Stimulated activated effector memory CD8-positive, alpha-beta T cell treated with anti-CD3 and anti-CD28 coated beads, Interleukin-12 subunit alpha, Interleukin-12 subunit beta, amount 100 ng/mL, for 72 hours (primary cell): ENCODE measurements around the gene NRXN2.

Experiments used
- ATAC-seq: fragments of 150-1000 bp; cut with Tn5 transposase; 2 replicates; pipeline ENCODE4 v1.10.0; 2021
- DNase-seq, 2 donors: peaks; one replicate each; pipeline ENCODE4 v3.0.0; 2021 to 2022; ENCODE audit warnings: low spot score in 2 of 2
- H3K27ac Mint-ChIP-seq: one replicate; pipeline ENCODE4 v1.8.0; 2022; ENCODE audit warnings: mild to moderate bottlenecking, mixed read lengths
- H3K36me3 Mint-ChIP-seq: one replicate; pipeline ENCODE4 v1.8.0; 2022; ENCODE audit warnings: mild to moderate bottlenecking, mixed read lengths
- H3K4me1 Mint-ChIP-seq: one replicate; pipeline ENCODE4 v1.8.0; 2022; ENCODE audit warnings: mixed read lengths
- H3K4me3 Mint-ChIP-seq: one replicate; pipeline ENCODE4 v1.8.0; 2022; ENCODE audit warnings: mild to moderate bottlenecking, mixed read lengths
- H3K9me3 Mint-ChIP-seq: one replicate; pipeline ENCODE4 v1.8.0; 2022; ENCODE audit warnings: mixed read lengths

The NRXN2 gene

DNA sequence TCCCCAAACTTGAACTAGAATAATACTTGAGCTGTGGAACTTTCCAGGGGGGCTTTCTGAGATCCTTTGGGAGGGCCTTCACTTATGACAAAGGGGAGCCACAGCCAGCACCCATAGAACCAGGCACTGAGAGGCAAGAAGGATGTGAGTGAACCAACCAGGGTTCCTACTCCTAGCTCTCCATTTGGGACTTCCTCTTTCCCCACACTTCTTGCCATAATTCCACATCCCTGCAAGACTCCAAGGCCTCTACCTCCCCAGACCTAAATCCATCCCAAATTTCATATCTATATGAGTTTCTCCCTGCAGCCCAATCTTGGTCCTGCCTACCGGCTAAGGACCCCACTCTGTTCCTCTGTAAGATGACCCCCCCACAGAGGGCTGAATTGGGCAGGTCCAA, 31.5 kb downstream of the NRXN2 start:
- H3K4me3 Mint-ChIP-seq = no peak overlapping the region
- H3K27ac Mint-ChIP-seq = peak overlapping the region; percentile 15
- no peaks in the 10 kb centered on the region for H3K9me3 Mint-ChIP-seq
- H3K4me1 Mint-ChIP-seq = peaks cover 42% of the 10 kb centered on the region
- ATAC-seq (no peak), DNase-seq (no peak)
- no peaks in the 10 kb centered on the region for H3K36me3 Mint-ChIP-seq

DNA sequence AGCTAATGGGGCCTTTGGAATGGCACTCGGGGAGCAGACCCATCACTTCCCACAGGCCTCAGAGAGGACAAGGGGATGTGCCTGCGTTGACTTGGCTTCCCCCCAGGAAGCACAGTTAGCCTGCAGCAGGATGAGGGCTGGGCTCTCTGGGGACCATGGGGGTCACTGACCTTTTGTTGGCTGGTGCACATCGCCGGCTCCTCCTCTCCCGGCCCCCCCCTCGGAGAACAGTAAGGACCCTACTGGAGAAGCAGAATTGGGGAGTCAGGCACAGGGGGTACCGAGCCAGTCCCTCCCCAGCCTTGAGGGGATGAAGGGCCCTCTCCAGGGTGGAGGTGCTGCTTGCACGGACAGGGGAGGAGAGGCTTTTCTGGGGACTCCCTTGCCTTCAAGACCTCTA, 32.8 kb downstream of the NRXN2 start:
- ATAC-seq (no peak), DNase-seq (no peak)
- peaks cover 42% of the 10 kb centered on the region for H3K4me1 Mint-ChIP-seq
- no peaks in the 10 kb centered on the region for H3K9me3 Mint-ChIP-seq
- no peaks in the 10 kb centered on the region for H3K36me3 Mint-ChIP-seq
- H3K27ac Mint-ChIP-seq = peak overlapping the region; percentile 15
- H3K4me3 Mint-ChIP-seq = no peak overlapping the region

DNA sequence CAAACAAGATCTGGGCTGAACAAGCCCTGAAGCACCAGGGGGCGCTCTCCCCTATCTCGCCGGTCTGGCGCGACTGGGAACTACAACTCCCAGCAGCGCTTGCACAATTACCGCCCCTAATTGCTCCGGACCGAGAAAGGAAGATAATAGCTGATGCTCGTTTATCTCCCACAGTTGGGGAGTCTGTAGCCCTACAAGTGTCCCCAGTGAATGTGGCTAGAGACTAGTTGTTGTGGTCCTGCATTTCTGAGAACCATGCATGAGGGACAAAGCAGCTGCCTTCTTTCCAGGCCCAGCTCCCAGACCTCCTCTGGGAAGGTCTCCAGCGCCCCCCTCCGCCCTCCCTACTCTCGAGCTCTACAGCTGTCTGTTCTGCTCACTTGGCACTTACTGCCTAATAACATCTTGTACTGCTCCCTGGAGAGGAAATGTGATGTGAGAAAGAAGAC, 34.4 kb downstream of the NRXN2 start:
- no peaks in the 10 kb centered on the region for H3K36me3 Mint-ChIP-seq
- peak; percentile 93 for ATAC-seq
- no peak overlapping the region for H3K27ac Mint-ChIP-seq

DNA sequence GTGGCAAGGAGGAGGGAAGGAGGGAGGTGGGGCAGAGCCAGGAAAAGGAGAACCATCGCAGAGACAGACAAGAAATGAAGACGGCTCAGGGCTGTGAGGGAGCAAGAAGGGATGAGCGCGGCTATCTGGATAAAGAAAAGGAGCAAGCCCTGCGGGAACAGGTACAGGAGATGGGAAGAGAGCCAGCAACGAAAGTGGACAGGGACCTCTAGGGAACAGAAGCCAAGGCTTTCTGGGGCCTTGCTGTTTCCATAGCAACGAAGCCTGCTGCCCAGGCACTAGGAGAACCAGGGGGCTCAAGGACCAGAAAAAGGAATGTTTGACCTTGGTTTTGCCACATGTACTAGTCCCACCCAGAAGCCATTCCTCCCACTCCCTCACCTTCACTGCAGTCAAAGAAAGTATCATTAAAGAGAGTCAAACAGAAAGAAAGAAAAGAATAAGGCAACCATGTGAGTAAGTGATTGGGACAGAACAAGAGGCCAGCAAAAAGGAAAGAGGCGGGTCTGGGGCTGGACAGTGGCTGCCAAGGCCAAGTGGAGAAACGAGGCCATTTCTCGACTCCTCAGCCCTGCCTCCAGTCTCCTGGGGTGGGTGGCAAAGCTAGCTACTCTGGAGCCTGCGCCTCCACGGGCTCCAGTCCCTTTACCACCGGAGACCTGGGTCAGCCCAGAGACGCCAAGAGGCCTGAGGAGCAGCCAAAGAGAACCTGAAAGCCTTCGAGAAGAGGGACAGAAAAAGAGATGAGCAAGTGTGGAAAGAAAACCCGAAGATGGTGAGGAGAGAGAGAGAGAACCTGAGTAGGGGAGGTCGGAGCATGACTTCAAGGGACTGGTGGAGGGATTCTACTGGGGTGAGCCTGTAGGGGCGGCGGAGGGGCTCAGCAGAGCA, 35.1 kb downstream of the NRXN2 start:
- DNase-seq = no peak
- peak overlapping the region; percentile 48 for H3K27ac Mint-ChIP-seq
- H3K9me3 Mint-ChIP-seq = no peaks in the 10 kb centered on the region
- ATAC-seq = no peak
- H3K36me3 Mint-ChIP-seq = no peaks in the 10 kb centered on the region
- peak overlapping the region; percentile 39 for H3K4me3 Mint-ChIP-seq
- peaks cover 31% of the 10 kb centered on the region for H3K4me1 Mint-ChIP-seq

More for the DNA sequence above, 34.4 kb downstream of the NRXN2 start:
- no peaks in the 10 kb centered on the region for H3K9me3 Mint-ChIP-seq
- peak overlapping the region; percentile 39 for H3K4me3 Mint-ChIP-seq
- H3K4me1 Mint-ChIP-seq = peaks cover 37% of the 10 kb centered on the region
- DNase-seq = peak; percentile 91 to 95

DNA sequence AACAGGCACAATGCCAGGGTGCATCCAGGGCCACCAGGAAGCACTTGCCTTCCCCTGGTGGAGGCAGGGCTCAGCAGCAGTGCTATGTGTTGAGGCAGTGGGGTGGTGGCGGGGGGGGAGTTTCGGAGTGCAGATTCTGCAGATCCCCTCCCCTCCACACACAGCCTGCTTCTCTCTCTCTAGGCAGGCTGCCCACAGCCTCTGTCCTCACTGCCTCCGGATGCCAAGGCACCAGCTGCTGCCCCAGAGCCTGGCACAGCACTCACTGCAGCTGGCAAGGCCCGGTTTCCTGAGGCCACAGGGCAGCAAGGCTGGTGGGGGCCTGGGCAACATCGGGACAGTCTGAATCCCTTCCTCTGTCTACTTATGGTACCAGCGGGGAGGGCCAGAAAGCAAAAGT, 35.8 kb downstream of the NRXN2 start:
- Mint-ChIP-seq H3K9me3 (no peaks in the 10 kb centered on the region), H3K4me3 (no peak overlapping the region), H3K36me3 (no peaks in the 10 kb centered on the region), H3K4me1 (peaks cover 24% of the 10 kb centered on the region), H3K27ac (peak overlapping the region; percentile 48)
- ATAC-seq = no peak
- DNase-seq = no peak

DNA sequence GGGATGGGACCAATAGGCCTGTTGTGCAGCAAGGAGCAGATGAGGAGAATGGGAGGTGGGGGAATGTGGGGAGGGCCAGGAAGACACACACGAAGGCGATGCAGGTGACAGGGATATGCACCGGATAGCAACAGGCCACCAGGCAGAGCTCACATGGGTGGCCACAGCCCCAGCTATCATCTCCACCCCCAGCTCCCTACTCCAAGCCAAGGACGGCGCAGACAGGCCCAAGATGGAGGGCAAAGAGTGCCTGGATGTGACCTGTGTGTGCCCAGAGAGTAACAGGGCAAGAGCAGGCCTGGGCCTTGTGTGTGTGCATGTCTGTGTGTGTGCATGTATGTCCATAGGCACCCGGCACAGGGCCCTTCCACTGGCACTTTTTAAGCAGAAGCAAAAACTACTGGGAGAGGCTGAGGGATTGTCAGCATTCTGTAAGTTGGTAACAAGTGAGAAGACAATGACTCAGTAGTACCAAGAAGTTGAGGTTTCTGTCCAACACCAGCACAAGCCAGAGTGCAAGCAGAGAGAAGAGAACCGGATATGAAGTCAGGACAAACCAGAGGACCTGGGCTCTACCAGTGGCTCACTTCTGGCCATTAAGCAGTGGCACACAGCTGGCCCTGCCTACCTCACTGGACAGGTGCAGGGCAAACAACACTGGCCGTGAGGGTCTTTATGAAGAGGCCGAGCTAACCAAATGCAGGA, 36.4 kb downstream of the NRXN2 start:
- ATAC-seq (peak; percentile 69), DNase-seq (no peak)
- Mint-ChIP-seq H3K4me3 (no peak overlapping the region), H3K36me3 (no peaks in the 10 kb centered on the region), H3K4me1 (peaks cover 23% of the 10 kb centered on the region), H3K27ac (peak overlapping the region; percentile 48), H3K9me3 (no peaks in the 10 kb centered on the region)

DNA sequence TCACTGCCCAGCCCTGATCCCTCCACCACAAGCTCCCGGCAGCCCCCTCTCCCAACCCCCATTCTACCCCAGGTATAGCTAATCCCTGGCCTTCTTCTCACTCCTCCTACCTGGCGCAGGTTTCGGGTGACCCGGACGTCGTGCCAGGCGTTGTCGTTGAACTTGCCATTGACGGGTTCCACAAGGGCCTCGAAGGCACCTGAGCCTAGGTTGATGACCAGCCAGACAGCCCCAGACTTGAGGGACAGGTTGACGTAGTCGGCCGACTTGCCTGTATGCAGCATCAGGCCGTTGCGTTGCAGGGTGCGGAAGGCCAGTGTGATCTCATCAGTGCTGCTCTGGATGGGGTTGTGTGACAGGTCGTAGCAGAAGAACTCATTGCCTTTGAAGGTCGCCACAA, 37.5 kb downstream of the NRXN2 start:
- no peak for DNase-seq
- H3K27ac Mint-ChIP-seq = no peak overlapping the region
- H3K9me3 Mint-ChIP-seq = no peaks in the 10 kb centered on the region
- ATAC-seq = no peak
- no peaks in the 10 kb centered on the region for H3K36me3 Mint-ChIP-seq
- H3K4me1 Mint-ChIP-seq = peaks cover 23% of the 10 kb centered on the region
- no peak overlapping the region for H3K4me3 Mint-ChIP-seq

DNA sequence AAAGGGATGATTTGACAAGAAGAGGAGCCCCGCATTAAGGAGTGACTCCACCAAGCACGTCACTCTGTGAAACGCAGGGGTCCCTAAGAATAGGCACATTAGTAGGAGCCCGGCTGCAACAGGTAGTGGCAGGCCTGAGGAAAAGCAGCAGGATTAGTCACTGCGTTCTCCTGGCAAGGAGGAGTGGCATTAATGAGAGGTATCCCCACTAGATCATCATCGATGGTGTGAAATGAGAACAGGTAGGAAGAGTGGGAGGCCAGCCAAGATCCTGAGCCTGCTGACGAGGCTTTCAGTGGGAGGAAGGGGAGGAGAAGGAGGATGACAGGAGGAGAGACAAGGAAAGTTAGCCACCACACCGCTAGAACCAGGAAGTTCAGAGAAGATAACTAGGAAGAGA, 38.6 kb downstream of the NRXN2 start:
- Mint-ChIP-seq H3K9me3 (no peaks in the 10 kb centered on the region), H3K4me3 (no peak overlapping the region), H3K36me3 (no peaks in the 10 kb centered on the region), H3K27ac (peak overlapping the region; percentile 3), H3K4me1 (peaks cover 23% of the 10 kb centered on the region)
- DNase-seq (no peak), ATAC-seq (no peak)

DNA sequence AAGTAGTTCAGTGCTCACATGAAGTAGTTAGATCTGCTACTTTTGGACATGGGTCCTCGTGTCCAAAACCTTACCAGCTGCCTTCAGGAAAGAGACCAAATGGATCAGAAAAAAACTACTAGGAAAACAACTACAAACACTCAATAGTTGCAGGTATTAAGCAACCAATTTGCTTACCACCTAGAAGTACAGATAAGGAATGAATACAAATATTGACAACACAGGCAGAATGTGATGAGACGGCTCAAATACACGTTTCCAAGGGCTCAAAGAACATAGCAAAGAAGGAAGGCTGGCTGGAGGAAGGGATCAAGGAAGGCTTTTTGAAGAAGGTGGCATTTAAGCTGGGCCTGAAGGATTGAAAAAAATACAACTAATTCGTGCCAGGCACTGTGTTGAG, 41.8 kb downstream of the NRXN2 start:
- no peaks in the 10 kb centered on the region for H3K36me3 Mint-ChIP-seq
- ATAC-seq = no peak
- H3K4me3 Mint-ChIP-seq = no peak overlapping the region

DNA sequence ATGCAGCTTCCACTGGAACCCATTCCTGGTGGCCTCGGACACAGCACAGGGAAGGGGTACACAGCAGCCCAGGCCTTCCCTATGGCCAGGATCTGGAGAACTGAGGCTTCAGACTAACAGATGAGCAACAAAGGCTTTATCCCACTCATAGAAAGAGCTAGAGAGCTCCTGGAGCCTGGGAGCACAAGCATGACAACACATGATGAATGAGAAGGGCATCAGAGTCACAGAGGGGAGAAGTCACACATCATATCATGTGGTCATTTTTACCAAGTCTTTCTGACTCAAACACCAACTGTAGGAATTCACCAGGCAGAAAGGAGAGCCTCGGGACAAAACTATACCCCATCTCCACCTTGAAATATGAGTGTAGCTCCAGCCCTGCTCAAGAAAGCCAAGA, 43.2 kb downstream of the NRXN2 start:
- DNase-seq (no peak), ATAC-seq (no peak)
- Mint-ChIP-seq H3K36me3 (no peaks in the 10 kb centered on the region), H3K27ac (no peak overlapping the region), H3K9me3 (no peaks in the 10 kb centered on the region), H3K4me3 (no peak overlapping the region), H3K4me1 (peaks cover 6% of the 10 kb centered on the region)

More for the DNA sequence above, 41.8 kb downstream of the NRXN2 start:
- no peaks in the 10 kb centered on the region for H3K9me3 Mint-ChIP-seq
- H3K4me1 Mint-ChIP-seq = no peaks in the 10 kb centered on the region
- no peak for DNase-seq
- no peak overlapping the region for H3K27ac Mint-ChIP-seq

DNA sequence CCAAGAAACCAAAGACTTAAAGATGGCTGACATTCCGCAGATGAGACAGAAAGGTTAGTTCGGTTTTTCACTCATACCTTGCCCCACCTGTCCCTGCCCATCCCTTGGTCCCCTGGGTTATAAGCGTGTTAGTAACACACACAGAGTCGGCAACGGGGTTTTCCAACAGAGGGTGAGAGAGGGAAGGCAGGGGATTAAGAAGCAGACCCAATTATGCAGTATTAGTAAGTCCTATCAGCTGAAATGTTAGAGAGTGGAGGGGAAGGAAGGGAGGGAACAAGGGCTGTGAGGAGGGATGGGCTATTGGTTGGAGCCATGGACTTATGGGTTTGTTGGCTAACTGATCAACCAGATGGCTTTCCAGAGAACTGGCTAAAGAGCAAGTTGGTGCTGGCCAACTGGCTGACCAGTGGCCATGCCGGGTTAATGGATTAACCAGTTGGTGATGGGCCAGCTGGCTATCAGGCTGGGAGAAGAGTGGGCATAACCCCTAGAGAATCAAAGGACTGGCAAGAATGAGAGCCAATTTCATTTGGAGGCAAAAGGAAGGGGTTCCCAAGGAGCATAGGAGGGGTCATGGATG, 45.5 kb downstream of the NRXN2 start:
- Mint-ChIP-seq H3K36me3 (no peaks in the 10 kb centered on the region), H3K9me3 (no peaks in the 10 kb centered on the region), H3K4me1 (peaks cover 6% of the 10 kb centered on the region), H3K27ac (no peak overlapping the region), H3K4me3 (no peak overlapping the region)
- ATAC-seq = no peak
- no peak for DNase-seq

DNA sequence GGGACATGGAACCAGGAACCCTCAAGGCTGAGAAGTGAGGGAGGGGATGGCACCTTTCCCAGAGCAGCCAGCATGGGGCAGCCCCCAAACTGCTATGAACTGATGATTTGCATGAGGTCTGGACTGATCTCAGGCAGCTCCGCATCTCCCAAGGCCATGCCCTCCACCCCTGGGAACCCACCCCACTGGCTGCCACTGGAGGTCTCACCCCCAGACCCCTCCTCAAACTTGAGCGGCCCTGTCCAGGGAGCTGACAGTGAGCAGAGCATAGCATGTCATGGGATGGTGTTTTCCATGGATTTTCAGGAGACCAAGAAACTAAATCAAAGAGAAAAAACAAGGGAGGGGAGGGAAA, 46.8 kb downstream of the NRXN2 start:
- Mint-ChIP-seq H3K4me3 (no peak overlapping the region), H3K4me1 (peaks cover 6% of the 10 kb centered on the region), H3K36me3 (no peaks in the 10 kb centered on the region), H3K27ac (no peak overlapping the region), H3K9me3 (no peaks in the 10 kb centered on the region)
- ATAC-seq = no peak
- no peak for DNase-seq

DNA sequence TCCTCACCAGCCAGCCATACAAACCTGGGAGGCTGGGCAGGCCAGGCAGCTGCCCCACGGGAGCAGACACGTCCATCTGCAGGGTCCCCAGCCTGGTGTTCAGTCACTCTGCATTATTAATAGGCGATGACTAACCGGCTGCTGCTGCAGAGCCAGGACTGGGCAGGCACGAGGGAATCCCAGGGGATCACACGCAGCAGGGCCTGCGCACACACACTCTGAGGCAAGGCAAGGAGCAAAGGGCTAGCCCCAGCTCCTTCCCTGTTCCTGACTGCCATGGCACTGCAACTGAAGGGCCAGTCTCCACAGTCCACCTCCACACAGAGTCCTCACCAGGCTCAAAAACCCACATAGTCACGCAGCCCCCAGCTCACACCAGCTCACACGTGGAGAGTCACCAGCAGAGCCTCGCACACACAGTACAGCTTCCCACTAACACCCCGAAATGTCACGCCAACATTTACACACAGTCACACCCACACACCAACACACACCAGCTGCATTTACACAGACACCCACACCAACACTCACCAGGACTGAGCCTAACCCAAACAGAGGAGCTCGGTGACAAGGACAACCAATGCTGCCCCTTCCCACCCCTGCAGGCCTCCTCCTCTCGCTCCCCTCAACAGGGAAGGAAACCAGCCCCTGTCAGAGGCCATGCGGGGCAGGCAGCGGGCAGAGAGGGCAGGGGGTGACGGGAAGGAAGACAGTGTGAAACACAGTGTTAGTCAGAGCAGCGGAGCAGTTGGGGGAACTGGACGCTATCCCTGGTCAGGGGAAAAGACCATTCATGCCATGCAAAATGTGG, 47.3 kb downstream of the NRXN2 start:
- H3K4me1 Mint-ChIP-seq = peaks cover 6% of the 10 kb centered on the region
- no peak overlapping the region for H3K27ac Mint-ChIP-seq
- no peak for DNase-seq
- no peak overlapping the region for H3K4me3 Mint-ChIP-seq
- ATAC-seq = peak; percentile 44
- no peaks in the 10 kb centered on the region for H3K9me3 Mint-ChIP-seq
- no peaks in the 10 kb centered on the region for H3K36me3 Mint-ChIP-seq

DNA sequence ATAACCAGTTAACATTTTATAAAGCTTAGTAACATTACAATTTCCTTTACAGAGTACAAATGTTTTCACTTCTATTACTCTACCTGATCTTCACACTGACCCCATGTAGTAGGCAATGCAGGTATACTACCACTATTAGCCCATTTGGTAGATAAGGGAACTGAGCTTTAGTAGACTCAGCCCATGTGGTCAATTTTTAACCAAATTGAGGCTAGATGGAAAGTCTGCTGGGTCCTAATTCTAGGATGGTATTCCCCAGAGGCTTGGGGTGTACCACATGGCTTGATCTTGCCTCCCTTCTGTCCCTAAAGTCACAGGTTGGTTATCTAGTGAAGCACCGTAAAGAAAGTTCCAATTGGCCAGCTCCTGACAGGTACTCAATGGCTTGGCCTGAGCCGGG, 48.2 kb downstream of the NRXN2 start:
- no peak for DNase-seq
- H3K4me1 Mint-ChIP-seq = peaks cover 6% of the 10 kb centered on the region
- no peak for ATAC-seq
- H3K27ac Mint-ChIP-seq = no peak overlapping the region
- H3K36me3 Mint-ChIP-seq = no peaks in the 10 kb centered on the region
- no peaks in the 10 kb centered on the region for H3K9me3 Mint-ChIP-seq
- no peak overlapping the region for H3K4me3 Mint-ChIP-seq

DNA sequence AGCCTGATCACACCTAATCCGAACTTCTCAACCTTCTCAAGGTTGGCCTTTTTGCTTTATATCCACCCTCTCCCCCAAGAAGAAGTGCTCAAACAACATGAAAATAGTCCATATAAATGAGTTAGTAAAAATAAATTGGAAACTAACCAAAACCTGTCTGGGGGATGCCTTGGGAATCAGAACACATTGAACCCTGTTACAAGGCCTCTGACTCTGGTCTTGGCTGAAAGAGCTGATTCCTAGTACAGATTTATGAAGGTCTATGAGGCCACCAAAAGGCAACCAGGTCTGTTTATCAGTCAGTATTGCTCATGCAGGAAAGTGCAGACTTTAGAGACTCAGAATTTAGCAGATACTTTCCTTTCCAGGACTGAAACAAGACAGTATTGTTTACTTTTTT, 49.7 kb downstream of the NRXN2 start:
- DNase-seq (no peak), ATAC-seq (no peak)
- Mint-ChIP-seq H3K4me3 (no peak overlapping the region), H3K4me1 (peaks cover 6% of the 10 kb centered on the region), H3K36me3 (no peaks in the 10 kb centered on the region), H3K9me3 (no peaks in the 10 kb centered on the region), H3K27ac (no peak overlapping the region)
